GM21825 (cell line): Measurements from ENCODE around the gene C2orf92.
A peak's percentile ranks its signal among the peaks of the same experiment; 100 is the strongest.
"Not testable (repeated sequence)": the region's sequence is repeated elsewhere in the genome, so short reads cannot be mapped to it uniquely, and the experiment has no call there.

ENCODE experiments used
- ATAC-seq: cut with Tn5 transposase; IDR thresholded peaks from one replicate; pipeline ENCODE4 v1.9.1; 2021; ENCODE audit warnings: mild to moderate bottlenecking, moderate library complexity; ENCODE audit not compliant: unreplicated experiment

C2orf92 gene

GRCh38 chr2:97659256-97660043, 10.1 kb upstream of the C2orf92 start:
- no peak for ATAC-seq

DNA sequence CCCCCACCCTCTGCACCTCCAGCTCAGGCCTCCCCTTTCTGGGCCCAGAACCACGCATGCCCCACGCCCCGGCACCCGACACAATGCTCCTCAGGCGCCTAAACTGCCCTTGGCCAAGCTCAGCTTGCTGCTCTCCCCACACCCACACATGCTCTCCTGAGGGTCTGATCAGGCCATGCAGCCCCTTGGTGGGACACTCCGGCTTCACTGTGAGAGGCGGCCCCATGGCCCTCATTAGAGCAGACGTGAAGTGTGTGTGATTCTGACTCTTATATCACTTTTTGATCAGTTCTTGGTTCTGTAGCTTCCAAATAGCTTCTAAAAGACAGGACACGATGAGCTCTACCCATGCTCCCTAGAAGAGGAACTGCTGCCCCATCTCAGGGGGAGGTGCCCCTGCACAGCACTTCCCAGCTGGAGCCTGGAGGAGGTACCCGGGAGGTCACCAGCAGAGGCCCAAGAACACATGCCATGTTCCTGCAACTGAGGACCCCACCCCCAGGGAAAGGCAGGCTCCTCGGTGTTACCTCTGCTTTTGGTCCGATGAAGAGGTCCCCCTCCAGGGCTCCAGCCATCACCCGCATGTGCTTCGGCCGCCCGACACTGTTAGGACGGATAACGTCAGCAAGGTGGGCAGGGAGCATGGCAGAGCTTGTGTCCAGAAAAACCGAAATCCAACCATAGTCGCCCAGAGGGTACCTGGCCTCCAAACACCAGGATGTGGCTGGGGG, 9.3 kb upstream of the C2orf92 start:
- no peak for ATAC-seq

- no peak for ATAC-seq
Observed at GRCh38 chr2:97660775-97661389, 8.6 kb upstream of the C2orf92 start.

- no peak for ATAC-seq
Observed at GRCh38 chr2:97661927-97662326, 7.6 kb upstream of the C2orf92 start.

DNA sequence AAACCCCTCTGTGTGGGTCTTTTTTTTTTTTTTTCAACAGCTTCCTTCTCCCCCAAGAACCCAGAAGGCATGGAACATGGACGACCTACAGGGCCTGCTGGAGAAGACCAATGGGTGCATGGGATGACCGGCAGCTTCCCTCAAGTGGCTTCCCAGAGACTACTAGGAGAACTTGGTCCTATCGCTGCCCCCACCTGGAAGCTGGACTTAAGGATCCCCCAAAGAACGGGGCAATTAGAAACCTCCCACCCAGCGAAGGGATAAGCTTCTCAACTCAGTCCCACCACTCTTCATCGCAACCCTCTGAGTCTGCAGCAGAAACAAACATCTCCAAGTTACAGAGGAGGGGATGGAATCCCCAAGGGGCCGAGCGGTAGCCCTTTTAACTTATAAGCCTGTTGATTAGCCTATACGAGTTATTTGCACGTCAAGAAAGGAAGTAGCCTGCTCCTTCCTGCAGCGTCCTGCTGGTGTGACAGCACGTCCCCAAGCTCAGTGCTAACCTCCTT, 7.1 kb upstream of the C2orf92 start:
- no peak for ATAC-seq

DNA sequence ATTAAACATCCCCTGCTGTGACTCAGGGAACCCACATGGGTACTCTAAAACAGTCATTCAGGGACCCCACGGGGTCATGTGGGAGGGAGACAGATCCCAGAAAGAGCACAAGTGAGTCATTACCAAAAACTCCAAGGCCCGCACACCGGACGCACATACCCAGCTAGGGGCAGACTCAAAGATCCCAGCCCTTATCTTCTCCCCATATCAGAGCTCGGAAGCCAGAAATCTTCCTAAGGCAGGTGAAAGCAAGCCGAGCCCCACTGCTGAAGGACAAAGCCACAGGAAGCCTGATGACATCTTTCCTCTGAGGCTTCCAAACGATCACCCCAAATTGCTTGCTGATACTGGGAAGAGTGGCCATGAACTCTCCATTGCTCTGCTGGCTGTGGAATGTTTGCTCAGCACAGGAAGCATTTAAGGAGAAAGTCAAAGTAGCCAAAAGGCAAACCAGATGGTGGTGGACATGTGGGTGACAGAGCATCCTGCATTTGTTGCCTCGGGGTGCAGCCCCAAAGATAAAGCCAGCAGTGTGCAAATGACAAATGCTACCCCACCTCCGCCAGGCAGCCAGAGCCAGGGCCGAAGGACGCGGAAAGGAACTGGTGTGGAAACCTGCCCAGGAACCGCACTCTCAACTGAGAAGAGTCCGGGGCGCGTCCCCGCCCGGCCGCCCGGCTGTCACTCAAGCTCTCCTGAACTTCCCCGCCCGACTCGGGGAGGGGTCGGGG, 6.5 kb upstream of the C2orf92 start:
- ATAC-seq = peak; percentile 46

- peak; percentile 31 for ATAC-seq
Observed at GRCh38 chr2:97663626-97663961, 5.9 kb upstream of the C2orf92 start.

DNA sequence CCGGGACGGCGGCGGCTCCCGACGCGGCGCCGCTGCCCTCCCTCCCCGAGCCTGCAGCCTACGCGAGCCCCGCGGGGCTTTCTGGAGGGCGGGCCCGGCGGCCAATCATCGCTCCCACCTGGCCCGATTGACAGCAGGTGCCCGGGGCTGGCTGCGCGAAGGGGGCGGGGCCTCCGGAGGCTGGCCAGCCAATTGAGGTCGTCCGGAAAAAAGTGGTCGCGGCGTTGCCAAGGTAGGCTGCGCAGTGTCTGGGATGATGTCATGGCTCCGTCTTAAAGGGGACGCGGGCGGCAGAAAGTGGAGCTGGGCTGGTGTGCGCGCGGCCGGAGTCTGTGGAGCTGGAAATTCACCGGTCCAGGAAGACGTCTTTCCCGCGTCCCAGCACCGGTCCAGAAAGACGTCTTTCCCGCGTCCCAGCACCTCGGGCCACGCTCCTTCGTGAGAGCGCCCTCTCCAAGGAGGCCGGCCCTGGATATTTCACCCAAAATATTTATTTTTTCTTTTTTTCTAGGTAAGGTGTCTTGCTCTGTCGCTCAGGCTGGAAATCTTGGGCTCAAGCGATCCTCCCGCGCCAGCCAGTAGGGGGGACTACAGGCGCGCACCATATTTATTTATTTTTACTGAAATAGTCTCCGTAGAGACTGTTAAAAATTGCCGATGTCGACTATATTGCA, 5.4 kb upstream of the C2orf92 start, which contains the start of gene ACTR1B:
Gene ACTR1B, minus strand, starts transcription at position 83 of the 674 bp plus-strand sequence. CDS start 154 bp downstream, outside the sequence.
- ATAC-seq = peak; percentile 84

DNA sequence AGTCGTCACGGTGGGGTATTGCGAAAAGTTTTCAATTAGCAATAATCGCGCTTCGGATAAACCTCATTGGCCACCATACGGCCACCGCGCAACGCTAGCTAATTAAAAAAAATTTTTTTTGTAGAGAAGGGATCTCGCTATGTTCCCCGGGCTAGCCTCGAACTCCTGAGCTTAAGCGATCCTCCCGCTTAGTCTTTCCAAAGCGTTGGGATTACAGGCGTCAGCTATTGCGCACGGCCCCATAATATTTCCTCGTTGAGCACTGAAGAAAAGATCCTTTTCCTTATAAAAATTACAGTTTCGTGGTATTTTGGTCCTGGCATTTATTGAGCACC, 4.9 kb upstream of the C2orf92 start:
- ATAC-seq = no peak

DNA sequence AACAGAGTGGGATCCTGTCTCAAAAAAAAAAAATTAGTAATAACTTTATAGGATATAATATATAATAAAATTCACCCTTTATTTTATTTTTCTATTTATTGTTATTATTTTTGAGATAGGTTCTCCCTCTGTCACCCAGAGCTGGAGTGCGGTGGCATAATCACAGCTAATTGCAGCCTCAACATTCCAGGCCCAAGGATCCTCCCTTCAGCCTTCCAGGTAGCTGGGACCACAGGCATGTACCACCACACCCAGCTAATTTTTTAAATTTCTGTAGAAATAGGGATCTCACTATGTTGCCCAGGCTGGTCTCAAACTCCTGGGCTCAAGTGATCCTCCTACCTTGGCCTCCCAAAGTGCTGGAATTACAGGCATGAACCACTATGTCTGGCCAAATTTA, 958 bp downstream of the C2orf92 start:
- ATAC-seq = no peak

GRCh38 chr2:97671526-97671925, 2.0 kb downstream of the C2orf92 start:
- ATAC-seq = no peak

DNA sequence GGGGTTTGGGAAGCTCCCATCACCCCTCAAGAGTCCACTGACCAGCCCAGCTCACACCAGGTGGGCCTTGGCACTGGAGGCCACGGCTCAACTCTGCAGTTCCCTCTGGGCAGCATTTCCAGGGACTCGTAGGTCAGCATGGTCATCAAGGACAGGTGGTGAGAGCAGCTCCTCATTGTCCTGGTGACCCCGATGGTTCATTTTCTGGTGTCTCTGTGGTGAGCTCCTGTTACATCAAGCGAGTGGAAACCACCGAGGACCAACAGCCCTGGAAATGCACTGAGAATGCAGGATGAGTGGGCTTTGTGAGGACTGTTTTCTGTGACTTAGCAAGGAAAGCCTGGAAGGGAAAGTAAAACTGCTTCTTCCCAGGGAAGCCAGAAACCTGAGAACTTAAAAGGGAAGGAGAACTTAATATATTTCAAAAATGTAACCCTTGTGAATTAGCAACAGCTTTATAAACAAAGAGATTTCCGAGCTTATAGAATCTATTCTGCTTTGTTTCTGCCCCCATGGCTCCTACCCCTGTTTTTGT, 3.2 kb downstream of the C2orf92 start:
- not testable (repeated sequence) for ATAC-seq

DNA sequence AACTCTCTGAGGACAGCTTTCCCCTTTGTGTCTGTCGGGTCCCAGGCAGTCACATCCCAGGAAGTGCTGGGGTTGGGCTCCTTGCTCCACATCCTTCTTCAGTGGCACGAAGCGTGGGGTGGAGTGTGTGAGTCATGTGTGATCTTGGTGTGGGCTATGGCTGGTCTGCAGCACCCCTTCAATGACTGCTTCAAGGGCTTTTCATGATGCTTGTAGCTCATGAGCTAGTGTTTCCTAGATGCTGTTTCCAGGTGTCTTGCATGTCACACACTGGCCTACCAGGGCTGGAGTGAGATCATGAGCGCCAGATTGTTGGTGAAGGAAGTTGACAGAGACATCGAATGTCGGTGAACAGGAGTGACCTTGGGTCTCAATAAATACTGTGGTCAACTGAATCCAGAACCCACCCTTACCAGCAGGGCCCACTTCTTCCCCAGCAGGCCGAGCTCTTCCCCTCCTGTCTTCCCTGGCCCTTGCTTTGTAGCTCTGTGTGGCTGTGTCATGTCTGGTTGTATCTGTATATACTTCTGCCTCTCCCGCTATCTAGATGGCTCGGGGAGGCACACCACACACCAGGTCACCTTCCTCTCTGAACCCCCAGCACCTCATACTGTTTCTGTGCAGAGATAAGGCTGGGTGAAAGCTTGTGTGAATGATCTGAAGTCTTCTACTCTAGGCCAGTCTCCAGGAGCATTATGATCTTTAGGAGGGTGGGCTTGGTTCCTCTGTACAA, 3.8 kb downstream of the C2orf92 start:
- no peak for ATAC-seq

GRCh38 chr2:97673915-97674283, 4.4 kb downstream of the C2orf92 start:
- no peak for ATAC-seq

- ATAC-seq = no peak
Observed at GRCh38 chr2:97675430-97676113, 6.1 kb downstream of the C2orf92 start.

GRCh38 chr2:97676620-97677019, 7.1 kb downstream of the C2orf92 start:
- ATAC-seq = no peak

DNA sequence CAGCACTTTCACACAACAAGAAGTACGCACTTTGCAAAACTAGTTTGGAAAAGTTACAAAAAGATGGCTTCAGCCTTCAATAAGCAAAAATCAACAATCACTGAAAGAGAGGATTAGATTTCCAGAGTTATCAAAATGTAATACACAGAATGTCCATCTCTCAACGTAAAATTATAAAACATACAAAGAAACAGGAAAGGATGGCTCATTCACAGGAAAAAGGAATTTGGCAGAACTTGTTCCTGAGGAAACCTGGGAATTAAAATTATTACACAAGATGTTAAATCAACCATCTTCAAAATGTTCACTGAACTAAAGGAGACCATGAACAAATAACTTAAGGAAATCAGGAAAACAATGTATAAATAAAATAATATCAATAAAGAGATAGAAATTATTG, 8.0 kb downstream of the C2orf92 start:
- no peak for ATAC-seq

- ATAC-seq = no peak
Observed at GRCh38 chr2:97678298-97678697, 8.8 kb downstream of the C2orf92 start.

GRCh38 chr2:97687235-97687634, 17.7 kb downstream of the C2orf92 start:
- not testable (repeated sequence) for ATAC-seq
